NK-92 (cell line): ENCODE data around the gene ABLIM3.
"Not testable (repeated sequence)": the region's sequence is repeated elsewhere in the genome, so short reads cannot be mapped to it uniquely, and the experiment has no call there.

ENCODE experiments used
- DNase-seq: peaks from one replicate; lab custom pipeline; 2025; ENCODE audit not compliant: unreplicated experiment; lab: John Stamatoyannopoulos, UW

Gene ABLIM3

DNA sequence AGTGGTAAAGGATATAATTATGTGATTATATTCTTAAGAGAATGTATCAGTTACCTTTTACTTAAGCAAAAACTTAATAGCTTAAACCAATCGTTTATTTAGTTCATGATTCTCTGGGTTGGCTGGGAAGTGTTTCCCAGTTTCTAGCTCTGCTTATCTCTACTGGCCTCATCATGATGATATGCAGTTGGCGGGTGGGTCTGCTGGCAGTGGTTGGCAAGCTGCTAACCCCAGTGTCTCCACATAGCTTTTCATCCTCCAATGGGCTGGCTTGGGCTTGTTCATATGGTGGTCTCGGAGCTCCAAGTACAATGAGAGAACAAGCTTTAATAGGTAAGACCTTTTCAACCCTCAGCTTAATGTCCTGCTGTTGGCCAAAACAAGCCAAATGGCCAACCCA lies 43.8 kb downstream of the ABLIM3 start:
- DNase-seq = no peak

DNA sequence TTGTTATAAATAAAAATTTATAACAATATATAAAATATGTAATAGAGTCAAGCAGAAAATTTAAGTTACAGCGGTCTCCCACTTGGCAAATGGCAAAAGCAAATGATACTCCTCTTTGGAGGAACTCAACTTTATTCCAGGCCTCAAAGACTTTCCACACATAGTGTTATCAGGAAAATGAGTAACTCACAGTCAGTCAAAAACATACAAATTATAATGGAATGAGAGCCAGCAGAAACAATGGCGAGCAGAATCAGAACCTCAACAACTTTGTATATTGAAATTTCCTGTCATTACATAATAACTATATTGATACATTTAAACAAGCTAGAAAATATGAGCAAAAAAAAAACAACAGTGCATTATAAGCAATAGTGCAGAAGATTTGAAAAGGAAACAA lies 45.2 kb downstream of the ABLIM3 start:
- no peak for DNase-seq

DNA sequence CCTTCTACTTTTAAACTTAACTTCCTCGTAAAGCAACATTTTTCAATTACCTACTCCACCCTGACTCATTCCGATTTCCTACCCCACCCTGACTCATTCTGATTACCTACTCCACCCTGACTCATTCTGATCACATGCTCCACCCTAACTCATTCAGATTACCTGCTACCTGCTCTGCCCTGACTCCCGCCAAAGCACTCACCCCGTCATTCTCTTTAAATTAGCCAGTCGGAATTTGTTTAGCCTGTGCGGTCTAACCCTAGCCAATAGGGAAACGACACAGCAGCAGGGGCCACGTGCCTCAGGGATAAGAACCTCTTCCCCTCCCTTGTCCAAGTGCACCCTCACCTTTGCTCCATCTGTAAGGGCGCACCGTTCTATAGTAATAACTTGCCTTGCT lies 46.3 kb downstream of the ABLIM3 start:
- DNase-seq = not testable (repeated sequence)

DNA sequence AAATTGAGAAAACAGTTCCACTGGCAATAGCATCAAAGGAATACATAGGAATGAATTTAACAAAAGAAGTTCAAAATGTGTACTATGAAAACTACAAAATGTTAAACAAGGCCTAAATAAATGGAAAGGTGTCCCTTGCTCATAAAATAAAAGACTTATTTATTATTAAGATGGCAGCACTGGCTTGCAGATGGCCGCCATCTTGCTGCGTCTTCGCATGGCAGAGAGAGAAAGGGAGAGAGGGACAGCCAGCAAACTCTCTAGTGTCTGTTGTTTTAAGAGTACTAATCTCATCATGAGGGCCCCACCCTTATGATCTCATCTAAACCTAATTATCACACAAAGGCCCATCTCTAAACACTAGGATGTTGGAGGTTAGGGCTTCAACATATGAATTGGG lies 47.1 kb downstream of the ABLIM3 start:
- no peak for DNase-seq

DNA sequence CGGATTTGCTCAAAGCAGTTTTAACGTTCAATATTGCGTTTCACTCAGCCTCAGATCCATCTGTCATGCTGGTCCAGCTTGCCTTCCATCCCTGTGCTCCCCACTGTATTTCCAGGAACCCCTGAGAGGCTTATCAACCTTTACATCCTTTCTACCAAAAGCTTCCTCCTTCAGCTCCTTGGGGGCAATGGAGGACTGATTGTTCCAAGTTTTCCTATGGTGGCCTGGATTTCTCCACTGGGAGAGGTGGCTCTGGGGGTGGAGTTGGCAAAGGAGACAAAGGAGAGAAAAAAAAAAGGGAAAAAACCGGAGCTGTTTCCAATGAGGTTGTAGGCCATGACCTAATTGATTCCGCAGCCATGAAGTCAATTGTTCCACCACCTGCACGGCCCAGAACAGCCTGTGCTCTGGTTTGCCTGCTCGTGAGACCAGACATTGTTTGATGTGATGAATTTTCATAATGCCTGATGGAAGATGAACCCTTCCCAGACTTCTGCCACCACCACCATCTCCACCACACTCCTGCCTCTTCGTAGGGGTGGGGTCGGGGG lies 54.1 kb downstream of the ABLIM3 start:
- no peak for DNase-seq

DNA sequence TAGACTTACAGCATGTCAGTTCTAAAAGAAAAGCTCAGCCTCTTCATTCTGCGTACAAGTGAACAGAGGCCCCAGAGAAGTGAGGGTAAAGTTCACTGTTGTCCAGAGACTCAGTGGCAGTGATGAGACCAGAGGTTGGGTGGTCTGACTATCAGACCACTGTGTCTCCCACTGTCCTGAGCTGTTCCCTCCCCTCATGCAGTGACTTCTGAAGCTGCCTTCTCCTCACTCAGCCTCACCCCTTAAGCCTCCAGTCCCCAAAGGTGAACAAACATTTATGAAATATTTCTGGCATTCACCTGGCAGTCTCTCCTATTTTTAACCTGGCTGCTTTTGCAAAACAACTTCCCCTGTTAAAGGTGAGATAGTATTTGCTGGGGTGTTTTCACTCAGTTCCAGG lies 54.7 kb downstream of the ABLIM3 start:
- no peak for DNase-seq

DNA sequence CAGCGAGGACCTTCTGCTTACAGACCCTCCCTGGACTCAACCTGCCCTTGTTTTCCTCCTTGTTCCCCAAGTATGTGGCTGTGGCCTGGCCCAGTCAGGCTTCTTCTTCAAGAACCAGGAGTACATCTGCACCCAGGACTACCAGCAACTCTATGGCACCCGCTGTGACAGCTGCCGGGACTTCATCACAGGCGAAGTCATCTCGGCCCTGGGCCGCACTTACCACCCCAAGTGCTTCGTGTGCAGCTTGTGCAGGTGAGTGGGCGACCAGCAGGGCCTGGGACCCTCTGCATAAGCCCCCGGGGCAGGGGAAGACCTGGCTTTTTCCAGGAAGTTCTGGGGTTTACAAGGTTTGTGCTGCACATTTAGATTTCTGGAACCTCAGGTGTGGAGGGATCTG lies 56.9 kb downstream of the ABLIM3 start:
- DNase-seq = no peak

DNA sequence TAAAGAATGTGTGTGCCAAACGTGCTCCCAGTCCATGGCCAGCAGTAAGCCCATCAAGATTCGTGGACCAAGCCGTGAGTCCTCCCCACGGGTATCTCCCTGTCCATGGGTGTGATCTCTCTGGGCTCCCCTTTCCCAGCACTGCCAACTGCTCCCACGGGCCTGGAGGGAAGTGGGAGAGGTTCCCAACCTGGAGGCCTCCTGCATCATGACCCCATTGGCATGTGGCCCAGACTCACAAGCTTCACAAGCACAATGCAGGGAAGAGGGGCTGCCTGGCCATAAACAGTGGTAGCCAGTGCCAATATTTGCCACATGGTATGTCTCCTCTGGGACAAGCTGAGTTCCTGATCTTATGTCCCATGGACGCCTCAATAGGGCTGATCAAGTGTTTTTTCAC lies 59.1 kb downstream of the ABLIM3 start:
- no peak for DNase-seq

DNA sequence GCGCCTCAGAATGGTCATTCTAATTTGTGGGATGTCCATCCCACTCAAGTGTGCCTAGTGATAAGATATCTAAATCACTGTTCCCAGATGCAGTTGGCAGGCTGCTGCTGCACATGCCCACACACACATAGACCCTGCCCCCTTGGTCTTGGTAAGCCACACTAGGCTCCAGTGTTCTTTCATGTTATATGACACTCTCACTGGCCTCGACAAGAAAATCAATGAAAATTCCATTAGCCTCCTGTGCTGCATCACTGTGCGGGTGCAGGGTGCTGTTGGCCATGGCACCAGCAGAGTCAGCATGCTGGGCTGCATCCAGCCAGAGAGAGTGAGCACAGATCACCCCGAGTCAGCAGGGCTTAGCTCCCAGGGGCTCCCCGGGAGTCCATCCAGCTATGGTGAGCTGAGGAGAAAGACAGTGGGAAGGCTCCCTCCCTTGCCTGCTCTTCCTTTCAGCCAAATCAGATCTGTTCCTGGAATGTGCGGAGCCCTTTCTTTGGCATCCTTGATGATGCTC lies 59.9 kb downstream of the ABLIM3 start:
- DNase-seq = no peak

DNA sequence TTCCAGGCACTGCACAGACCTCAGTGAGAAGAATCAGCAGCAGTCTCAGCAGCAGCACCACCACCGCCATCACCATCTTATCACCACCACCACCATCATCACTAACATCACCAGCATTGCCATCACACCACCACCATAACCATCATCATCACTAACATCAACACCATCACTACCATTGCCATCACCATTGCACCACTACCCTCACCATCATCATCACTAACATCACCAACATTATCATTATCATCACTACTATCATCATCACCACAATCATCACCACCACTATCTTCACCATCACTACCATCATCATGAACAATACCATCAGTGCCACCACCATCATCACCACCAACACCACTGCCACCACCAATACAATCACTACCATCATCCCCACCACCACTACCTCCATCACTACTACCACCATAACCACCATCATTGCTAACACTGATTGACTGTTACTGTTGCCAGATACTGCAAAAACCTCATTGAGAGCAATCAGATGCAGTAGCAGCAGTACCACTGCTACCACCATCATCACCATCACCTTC lies 61.7 kb downstream of the ABLIM3 start:
- no peak for DNase-seq

DNA sequence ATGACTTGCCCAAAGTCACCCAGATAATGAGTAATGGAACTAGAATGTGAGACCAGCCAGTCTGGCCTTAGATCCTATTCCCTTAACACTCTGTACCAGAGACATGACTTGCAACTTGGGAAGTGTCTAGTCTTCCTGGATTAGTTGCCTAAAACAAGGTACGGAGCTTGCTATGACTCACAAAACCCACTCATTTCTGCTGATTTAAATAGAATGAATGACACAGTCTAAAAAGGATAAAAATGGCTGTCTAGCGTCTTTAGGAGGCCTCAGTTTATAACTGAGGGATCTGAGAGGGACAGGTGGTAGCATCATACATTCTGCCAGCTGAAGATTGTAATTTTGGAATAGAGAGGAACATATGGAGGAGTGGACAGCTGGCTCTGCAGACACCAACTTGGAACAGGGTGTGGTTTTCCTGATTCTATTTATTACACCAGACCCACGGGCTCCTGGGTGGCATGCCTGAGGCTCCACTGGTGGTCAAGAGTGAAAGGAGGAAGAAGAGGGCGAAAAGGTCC lies 62.7 kb downstream of the ABLIM3 start:
- DNase-seq = no peak

DNA sequence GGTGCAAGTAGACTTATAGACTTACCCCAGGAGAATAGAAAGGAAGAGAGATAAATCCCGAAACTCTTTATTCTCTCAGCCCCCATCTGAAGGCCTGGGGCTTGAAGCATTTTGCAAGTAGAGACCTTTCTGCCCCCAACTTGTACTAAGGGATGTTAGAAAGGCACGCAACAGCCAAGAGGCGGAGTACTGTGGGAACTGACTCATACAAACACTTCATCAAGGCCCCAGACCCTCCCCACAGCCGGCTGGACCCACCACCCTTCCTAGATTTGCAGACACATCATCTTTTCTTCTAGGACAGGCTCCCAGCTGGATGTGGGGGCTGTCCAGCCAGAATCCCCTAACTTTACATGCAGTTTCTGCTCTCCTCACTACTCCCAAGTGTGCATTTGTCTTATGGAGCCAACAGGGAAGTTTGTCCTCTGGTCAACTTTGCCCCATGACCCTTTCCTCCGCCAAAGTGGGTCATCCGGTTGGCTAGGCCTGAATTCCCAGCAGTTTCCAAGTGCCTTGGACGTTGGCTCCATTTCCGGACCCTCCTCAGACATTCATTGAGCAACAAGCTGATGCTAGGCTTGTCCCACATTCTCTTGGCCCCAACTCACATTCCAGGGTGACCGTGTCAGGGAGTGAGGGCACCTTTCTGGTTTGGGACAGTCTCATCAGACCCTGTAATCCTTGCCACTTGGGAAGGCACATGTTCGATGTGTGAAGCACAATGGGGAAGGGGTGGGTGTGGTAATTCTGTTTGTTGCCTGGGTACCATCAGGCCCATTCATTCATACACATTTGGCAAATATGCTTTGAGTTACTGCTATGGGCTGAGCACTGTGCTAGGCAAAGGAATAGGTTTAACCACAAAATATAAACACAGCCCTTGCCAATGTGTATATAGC lies 64.6 kb downstream of the ABLIM3 start:
- no peak for DNase-seq

DNA sequence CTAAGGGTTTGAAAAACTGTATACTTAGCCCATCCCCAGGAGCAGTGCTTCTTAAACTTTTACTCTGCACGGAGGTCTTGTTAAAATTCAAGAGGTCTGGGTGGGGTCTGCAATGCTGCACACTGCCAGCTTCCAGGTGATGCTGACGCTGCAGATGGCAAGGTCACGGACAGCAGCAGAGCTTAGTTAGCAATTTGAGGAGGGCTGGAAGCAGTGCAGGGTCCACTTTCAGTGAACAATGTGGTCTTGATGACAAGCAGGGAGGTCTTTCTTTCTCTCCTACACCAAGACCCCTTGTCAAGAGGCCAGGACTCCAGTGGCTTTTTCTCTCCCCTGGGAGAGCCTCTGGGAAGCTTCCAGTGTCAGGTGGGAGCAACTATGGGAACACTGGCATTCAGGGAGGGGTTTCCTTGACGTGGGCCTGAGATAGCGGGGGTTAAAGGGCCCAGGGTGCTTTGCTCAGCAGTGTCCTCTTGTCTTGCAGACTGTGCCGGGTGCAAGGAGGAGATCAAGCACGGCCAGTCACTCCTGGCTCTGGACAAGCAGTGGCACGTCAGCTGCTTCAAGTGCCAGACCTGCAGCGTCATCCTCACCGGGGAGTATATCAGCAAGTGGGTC lies 65.3 kb downstream of the ABLIM3 start:
- no peak for DNase-seq

DNA sequence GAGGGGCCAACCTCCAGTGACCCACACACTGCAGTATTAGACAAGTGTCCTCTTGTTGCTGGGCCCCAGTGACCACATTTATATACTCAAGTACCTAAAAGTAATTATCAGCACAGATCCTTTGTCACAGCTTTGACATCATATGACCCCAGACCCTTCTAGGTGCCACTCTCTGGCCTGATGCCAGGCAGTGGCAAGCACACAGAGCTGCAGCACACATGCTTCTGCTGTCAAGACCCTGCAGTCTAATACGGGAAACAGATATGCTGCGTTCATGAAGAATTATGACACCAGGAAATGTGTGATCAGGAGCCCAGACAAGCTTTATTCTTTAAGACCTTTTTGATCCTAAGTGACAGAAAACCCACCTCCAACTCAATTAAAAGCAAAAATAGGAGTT lies 66.5 kb downstream of the ABLIM3 start:
- DNase-seq = no peak

DNA sequence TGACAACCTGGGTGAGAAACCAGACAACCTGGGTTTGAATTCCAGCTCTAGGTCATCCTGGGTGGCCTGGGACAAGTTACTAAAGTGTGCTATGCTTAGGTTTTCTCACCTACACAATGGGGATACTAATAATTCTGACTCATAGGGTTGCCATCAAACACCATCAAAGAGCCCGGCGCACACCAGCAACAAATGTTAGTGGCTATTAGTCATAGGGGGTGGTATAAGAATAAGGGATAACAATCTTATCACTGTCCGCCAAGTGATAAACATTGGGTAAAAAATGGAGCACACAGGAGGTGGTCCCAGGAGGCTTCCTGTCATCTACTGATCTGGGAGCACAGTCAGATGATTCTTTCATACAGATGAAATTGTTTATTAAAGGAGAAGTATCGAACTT lies 68.9 kb downstream of the ABLIM3 start:
- no peak for DNase-seq

DNA sequence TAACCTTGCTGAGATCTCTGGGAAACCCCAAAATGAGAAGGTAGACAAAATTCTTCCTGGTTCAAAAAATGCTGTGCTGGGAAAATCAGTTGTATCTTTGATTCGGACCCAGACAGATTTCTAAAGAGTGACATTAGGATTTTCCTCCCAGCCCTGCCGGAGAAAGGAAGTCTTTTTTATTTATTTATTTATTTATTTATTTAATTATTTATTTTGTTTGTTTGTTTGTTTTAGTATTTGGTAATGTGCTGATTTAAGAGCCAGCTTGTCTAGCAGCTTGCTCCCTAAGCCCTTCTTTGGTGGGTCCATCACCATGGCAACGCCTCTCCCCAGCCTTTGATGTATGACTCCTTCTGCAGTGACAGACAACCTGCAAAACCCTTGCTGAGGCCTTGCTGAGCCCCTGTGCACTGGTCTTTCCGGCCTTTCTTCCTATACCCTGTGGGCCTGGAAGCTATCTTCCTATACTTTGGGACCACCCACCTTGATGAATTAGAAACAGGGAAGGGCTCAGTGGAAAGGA lies 69.7 kb downstream of the ABLIM3 start:
- no peak for DNase-seq

DNA sequence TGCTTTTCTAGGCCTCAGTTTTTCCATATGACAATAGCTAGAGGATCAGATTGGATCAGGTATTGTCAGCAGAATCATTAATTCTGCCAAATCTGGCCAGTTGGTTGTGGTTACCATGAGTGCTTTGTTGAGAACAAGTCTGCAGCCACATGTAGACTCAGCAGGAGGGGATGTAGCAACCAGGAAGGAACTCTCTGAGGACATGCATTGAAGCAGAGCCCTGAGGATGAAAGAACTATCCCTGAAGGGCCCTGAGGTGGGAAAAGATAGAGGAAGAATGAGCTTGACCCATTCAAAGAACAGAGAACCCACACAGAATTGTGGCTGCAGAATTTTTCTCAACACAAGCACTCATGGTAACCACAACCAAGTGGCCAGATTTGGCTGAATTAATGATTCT lies 70.3 kb downstream of the ABLIM3 start:
- DNase-seq = no peak

DNA sequence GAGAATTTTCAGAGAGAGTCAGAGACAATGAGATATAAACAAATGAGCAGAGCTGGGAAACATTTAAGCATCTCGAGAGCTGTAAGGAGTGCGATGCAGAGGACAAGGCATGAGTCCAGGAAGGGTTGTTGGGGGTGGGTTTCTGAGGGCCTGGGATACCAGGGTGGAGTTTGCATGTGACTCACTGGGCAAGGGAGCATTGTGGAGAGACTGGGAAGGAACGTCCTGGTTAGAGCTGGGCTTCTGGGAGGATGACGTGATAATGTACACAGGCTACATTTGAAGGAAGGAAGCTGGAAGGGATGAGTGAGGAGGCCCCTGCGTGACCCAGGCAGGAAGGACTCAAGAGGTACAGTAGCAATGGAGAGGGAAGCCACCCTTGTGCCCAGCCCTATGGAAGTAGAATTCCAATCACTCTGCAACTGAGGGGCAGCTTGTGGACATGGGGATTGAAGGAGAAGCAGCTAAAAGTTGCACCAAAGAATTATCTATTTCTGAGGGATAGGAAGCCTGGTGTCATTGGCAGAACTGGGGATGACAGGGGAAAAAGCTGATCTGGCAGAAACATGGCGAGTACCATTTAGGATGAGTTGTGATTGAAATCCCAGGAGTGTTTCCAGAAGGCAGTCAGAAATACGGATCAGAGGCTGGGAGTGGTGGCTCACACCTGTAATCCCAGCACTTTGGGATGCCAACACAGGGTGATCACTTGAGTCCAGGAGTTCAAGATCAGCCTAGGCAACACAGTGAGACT lies 71.1 kb downstream of the ABLIM3 start:
- no peak for DNase-seq

DNA sequence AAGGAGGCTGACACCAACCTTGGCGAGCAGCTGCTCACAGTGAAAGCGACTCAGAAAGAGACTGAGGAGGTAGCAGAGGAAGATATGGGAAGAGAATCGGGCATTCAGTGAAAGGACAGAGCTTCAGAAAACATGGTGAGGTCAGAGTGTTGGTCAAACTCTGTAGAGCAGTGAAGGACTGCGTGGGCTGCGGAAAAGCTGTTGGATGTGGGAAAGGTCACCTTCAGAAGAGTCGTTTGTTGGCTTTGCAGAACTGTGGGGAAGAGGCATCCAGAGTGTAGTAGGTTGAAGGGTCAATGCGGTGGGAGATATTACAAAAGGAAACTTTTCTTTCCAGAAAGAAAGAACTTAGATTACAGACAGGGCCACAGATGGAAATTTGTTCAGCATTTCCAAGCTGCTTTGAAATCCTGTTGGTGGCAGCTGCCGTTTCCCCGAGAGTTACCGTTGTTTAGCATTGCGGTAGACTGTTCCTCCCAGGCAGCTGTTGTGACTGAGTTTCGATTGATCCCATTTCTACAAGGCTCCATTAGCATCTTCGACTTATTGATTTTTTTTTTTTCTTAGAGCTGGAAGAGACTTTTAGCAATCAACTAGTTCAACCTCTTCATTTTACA lies 72.1 kb downstream of the ABLIM3 start:
- DNase-seq = no peak

DNA sequence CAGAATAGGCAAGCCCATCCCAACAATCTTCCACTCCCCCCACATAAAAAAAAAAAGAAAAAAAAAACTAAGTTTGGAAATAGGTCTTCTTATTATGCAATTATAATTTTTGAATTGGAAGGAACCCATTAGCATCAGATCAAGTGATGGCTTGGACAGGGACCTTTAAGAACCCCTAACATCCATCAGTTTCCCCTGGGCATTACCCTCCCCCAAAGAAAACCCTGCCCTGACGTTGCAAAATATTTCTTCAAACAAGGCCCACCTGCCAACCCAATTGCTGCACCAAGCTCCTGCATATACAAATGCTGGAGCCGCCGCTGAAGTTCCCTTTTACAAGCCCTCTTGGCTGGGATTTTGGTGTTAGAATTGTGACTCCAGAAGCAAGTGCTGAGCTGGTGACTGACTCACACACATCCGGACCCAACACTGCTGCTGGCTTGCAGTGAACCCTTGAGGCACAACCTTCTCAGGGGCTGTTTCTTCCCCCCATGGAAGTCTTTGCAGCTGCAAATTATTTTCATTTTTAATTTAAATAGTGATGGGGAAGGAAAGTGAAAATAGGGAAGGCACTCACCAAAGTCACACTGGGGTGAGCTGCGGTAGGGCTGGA lies 74.3 kb downstream of the ABLIM3 start:
- no peak for DNase-seq
